Measurements from ENCODE around the gene ACKR2.

DNA sequence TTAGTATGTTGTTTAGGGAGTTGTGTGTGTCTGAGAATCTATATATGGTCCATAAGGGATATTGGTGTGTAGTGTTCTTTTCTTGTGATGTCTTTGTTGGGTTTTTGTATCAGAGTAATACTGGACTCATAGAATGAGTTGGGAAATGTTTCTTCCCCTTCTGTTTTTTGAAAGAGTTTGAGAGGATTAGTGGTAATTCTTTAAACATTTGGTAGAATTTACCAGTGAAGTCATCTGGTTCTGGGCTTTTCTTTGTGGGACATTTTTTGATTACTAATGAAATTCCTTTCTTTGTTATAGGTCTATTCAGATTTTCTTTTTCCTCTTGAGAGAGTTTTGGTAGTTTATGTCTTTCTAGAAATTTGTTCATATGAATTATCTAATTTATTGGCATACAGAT, 16.9 kb downstream of the ACKR2 start:
- TF ChIP-seq, protein P1, sequence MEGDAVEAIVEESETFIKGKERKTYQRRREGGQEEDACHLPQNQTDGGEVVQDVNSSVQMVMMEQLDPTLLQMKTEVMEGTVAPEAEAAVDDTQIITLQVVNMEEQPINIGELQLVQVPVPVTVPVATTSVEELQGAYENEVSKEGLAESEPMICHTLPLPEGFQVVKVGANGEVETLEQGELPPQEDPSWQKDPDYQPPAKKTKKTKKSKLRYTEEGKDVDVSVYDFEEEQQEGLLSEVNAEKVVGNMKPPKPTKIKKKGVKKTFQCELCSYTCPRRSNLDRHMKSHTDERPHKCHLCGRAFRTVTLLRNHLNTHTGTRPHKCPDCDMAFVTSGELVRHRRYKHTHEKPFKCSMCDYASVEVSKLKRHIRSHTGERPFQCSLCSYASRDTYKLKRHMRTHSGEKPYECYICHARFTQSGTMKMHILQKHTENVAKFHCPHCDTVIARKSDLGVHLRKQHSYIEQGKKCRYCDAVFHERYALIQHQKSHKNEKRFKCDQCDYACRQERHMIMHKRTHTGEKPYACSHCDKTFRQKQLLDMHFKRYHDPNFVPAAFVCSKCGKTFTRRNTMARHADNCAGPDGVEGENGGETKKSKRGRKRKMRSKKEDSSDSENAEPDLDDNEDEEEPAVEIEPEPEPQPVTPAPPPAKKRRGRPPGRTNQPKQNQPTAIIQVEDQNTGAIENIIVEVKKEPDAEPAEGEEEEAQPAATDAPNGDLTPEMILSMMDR (IDR thresholded peaks at IDR 0.05), result no peak
- TF ChIP-seq POLR2A (IDR thresholded peaks at IDR 0.05), result no peak

Data from thyroid gland (tissue), 4 donors.